HEK293 (cell line): ENCODE data around the gene CD177.

Experiments
- CTCF ChIA-PET: fragments of 350-600 bp; formaldehyde crosslinking; extraction: SDS; loops from one replicate; lab custom pipeline; 2021; ENCODE audit warnings: antibody characterized with exemption; lab: Yijun Ruan, JAX
- POLR2A ChIA-PET: fragments of 300-600 bp; formaldehyde crosslinking; extraction: SDS; loops from one replicate; lab custom pipeline; 2020; ENCODE audit warnings: antibody characterized with exemption, inconsistent platforms; lab: Yijun Ruan, JAX
- H3K27ac ChIP-seq: fragments of 200-500 bp; sonication (Bioruptor generic); 2 replicates; pipeline ENCODE4 v1.5.1; 2014; ENCODE audit warnings: low read depth, low read length, control low read depth, inconsistent platforms; ENCODE audit errors: extremely low read depth
- H3K36me3 ChIP-seq, 2 experiments: fragments of 200-500 bp in 1 of 2; sonication (Bioruptor generic) in 1 of 2; 1 replicate in 1 of 2; 2 replicates in 1 of 2; pipeline ENCODE4 v1.5.1; 2014 to 2017; ENCODE audit warnings: inconsistent platforms in 2 of 2, low read length in 2 of 2; ENCODE audit not compliant: control insufficient read depth in 2 of 2, insufficient read depth in 1 of 2
- H3K4me1 ChIP-seq: fragments of 200-500 bp; sonication (Bioruptor generic); 2 replicates; pipeline ENCODE4 v1.5.1; 2014; ENCODE audit warnings: mild to moderate bottlenecking, low read length, inconsistent platforms; ENCODE audit not compliant: control insufficient read depth, insufficient read depth
- H3K4me3 ChIP-seq: 2 replicates; pipeline ENCODE4 v1.5.1; 2011; ENCODE audit warnings: low read depth, mild to moderate bottlenecking, control low read depth, low read length, moderate library complexity
- H3K9me3 ChIP-seq: fragments of 200-500 bp; sonication (Bioruptor generic); 2 replicates; pipeline ENCODE4 v1.5.1; 2014; ENCODE audit warnings: low read depth, low read length, inconsistent platforms; ENCODE audit not compliant: control insufficient read depth, insufficient read depth
- CTCF ChIP-seq: fragments of 450-650 bp; formaldehyde crosslinking; IDR thresholded peaks from 2 replicates; pipeline ENCODE4 v1.5.1; 2016; ENCODE audit warnings: missing biosample characterization, missing genetic modification characterization
- GLIS1 ChIP-seq: fragments of 450-650 bp; formaldehyde crosslinking; IDR thresholded peaks from 2 replicates; pipeline ENCODE4 v1.5.1; 2016; ENCODE audit warnings: missing biosample characterization, missing genetic modification characterization
- GLIS2 ChIP-seq: fragments of 450-650 bp; formaldehyde crosslinking; IDR thresholded peaks from 2 replicates; pipeline ENCODE4 v1.5.1; 2016; ENCODE audit warnings: missing biosample characterization, missing genetic modification characterization
- HIC1 ChIP-seq: fragments of 450-650 bp; formaldehyde crosslinking; IDR thresholded peaks from 2 replicates; pipeline ENCODE4 v1.5.1; 2016; ENCODE audit warnings: missing biosample characterization, missing genetic modification characterization
- RBAK ChIP-seq: fragments of 450-650 bp; formaldehyde crosslinking; IDR thresholded peaks from 2 replicates; pipeline ENCODE4 v1.5.1; 2016; ENCODE audit warnings: missing biosample characterization, missing genetic modification characterization
- SCRT1 ChIP-seq: fragments of 450-650 bp; formaldehyde crosslinking; IDR thresholded peaks from 2 replicates; pipeline ENCODE4 v1.5.1; 2016; ENCODE audit warnings: missing biosample characterization, missing genetic modification characterization, borderline replicate concordance
- SCRT2 ChIP-seq: fragments of 450-650 bp; formaldehyde crosslinking; IDR thresholded peaks from 2 replicates; pipeline ENCODE4 v1.5.1; 2016; ENCODE audit warnings: missing biosample characterization, missing genetic modification characterization
- SETDB1 ChIP-seq: IDR thresholded peaks from one replicate; pipeline ENCODE4 v1.6.1; 2017; ENCODE audit warnings: mild to moderate bottlenecking, low read length, moderate library complexity, mixed read lengths; ENCODE audit not compliant: insufficient read length
- TRIM28 ChIP-seq: IDR thresholded peaks from 2 replicates; pipeline ENCODE4 v1.6.1; 2011; ENCODE audit warnings: low read length, control low read depth, borderline replicate concordance
- ZFP69B ChIP-seq: fragments of 450-650 bp; formaldehyde crosslinking; IDR thresholded peaks from 2 replicates; pipeline ENCODE4 v1.5.1; 2016; ENCODE audit warnings: missing biosample characterization, missing genetic modification characterization
- ZIC2 ChIP-seq: fragments of 450-650 bp; formaldehyde crosslinking; IDR thresholded peaks from 2 replicates; pipeline ENCODE4 v1.5.1; 2016; ENCODE audit warnings: missing biosample characterization, missing genetic modification characterization
- ZNF366 ChIP-seq: fragments of 450-650 bp; formaldehyde crosslinking; conservative IDR thresholded peaks from 2 replicates; pipeline ENCODE4 v1.5.1; 2016; ENCODE audit warnings: missing biosample characterization, missing genetic modification characterization
- ZNF626 ChIP-seq: fragments of 450-650 bp; sonication (Bioruptor Pico); formaldehyde crosslinking; IDR thresholded peaks from 2 replicates; pipeline ENCODE4 v1.5.1; 2018; ENCODE audit warnings: missing biosample characterization, missing genetic modification characterization, inconsistent platforms
- ZNF791 ChIP-seq: fragments of 450-650 bp; formaldehyde crosslinking; IDR thresholded peaks from 2 replicates; pipeline ENCODE4 v1.5.1; 2016; ENCODE audit warnings: missing biosample characterization, missing genetic modification characterization
- ZNF837 ChIP-seq: fragments of 450-650 bp; formaldehyde crosslinking; IDR thresholded peaks from 2 replicates; pipeline ENCODE4 v1.5.1; 2016; ENCODE audit warnings: missing biosample characterization, missing genetic modification characterization

Gene CD177

GRCh38 chr19:43353606-43354304 is at the start of gene CD177:
TSS of gene CD177 (plus strand) at chr19:43353686. CDS start at chr19:43353715, 29 bp downstream.
- ChIA-PET POLR2A (no interaction called here), CTCF (no interaction called here)
- Histone ChIP-seq H3K36me3 (no peaks in the 10 kb centered on the region), H3K27ac (no peak within 1 kb of the TSS), H3K9me3 (peaks cover 2% of the 10 kb centered on the region; the same call in 1 of the 2 replicates), H3K4me1 (peaks cover 3% of the 10 kb centered on the region; the same call in 1 of the 2 replicates), H3K4me3 (no peak within 1 kb of the TSS)
- peak; percentile 69 for TF ChIP-seq GLIS1 (tag by site-specific recombination)
- TF ChIP-seq ZIC2 (tag by site-specific recombination) = peak; percentile 81
- peak; percentile 24; the same call in 1 of the 2 replicates for TF ChIP-seq GLIS2 (tag by site-specific recombination)
- TF ChIP-seq ZNF366 = no peak

GRCh38 chr19:43305642-43306041 is 47.8 kb upstream of the CD177 start:
- H3K4me1 ChIP-seq = no peaks in the 10 kb centered on the region
- no peak overlapping the region for H3K4me3 ChIP-seq
- H3K36me3 ChIP-seq = no peaks in the 10 kb centered on the region
- no peak for TF ChIP-seq ZNF791
- TF ChIP-seq ZIC2 (tag by site-specific recombination) = 0 out of 2 replicates have a peak, but pooled peaks have one; percentile 28
- peak; percentile 81 for TF ChIP-seq CTCF (tag by site-specific recombination)
- TF ChIP-seq GLIS1 (tag by site-specific recombination) = peak; percentile 86
- CTCF ChIA-PET = interaction anchor here (0.6 to 1.4 kb wide), 9 partner anchors 10 to 362 kb away, joined by 3 to 8 read pairs (median 4); no protein-coding TSS in a partner anchor
- peaks cover 8% of the 10 kb centered on the region for H3K9me3 ChIP-seq
- POLR2A ChIA-PET = interaction anchor here (0.6 kb wide), 1 partner anchor 513 kb away, joined by 3 read pairs; no protein-coding TSS in a partner anchor
- H3K27ac ChIP-seq = no peak overlapping the region

- Histone ChIP-seq H3K36me3 (no peaks in the 10 kb centered on the region), H3K9me3 (peaks cover 8% of the 10 kb centered on the region), H3K27ac (no peak overlapping the region), H3K4me1 (no peaks in the 10 kb centered on the region), H3K4me3 (no peak overlapping the region)
- ChIA-PET POLR2A (no interaction called here), CTCF (interaction anchor here (1.1 to 1.9 kb wide), 4 partner anchors 9 to 35 kb away, joined by 3 to 8 read pairs (median 6); no protein-coding TSS in a partner anchor)
- TF ChIP-seq RBAK = no peak
- TF ChIP-seq ZNF626 = no peak
- TF ChIP-seq ZFP69B (tag by site-specific recombination) = no peak
Observed at GRCh38 chr19:43306097-43306496, 47.4 kb upstream of the CD177 start.

- Histone ChIP-seq H3K4me1 (no peaks in the 10 kb centered on the region), H3K27ac (no peak overlapping the region), H3K4me3 (no peak overlapping the region), H3K9me3 (peaks cover 8% of the 10 kb centered on the region), H3K36me3 (no peaks in the 10 kb centered on the region)
- TF ChIP-seq SCRT2 (tag by site-specific recombination) (peak; percentile 69), TRIM28 (peak; percentile 95; the same call in 1 of the 2 replicates), ZNF837 (tag by site-specific recombination) (no peak), HIC1 (tag by site-specific recombination) (no peak), SETDB1 (peak; percentile 91), SCRT1 (tag by site-specific recombination) (0 out of 2 replicates have a peak, but pooled peaks have one; percentile 45)
- ChIA-PET POLR2A (no interaction called here), CTCF (interaction anchor here (0.8 to 3.3 kb wide), 12 partner anchors 10 to 224 kb away, joined by 3 to 12 read pairs (median 4); no protein-coding TSS in a partner anchor)
Observed at GRCh38 chr19:43308244-43308815, 45.2 kb upstream of the CD177 start.
